ENCODE data around the gene GLYATL1.

DNA sequence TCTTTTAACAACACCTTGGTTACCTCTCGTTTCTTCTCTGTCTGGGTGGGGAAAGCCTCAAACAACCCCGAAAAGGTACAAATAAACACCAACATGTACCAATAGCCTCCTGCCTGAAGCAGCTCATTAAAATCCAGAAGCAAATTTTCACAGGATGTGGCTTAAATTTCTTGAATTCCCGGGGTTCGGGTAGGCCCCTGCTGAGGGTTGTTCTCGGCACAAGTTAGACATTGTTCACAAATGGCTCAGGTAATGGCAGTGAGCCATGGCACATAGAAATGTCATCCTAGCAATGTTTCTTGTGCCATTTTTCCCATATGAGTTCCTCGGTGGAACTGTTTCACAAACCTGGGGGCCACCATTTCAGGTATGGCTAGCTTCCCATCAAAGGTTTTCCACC lies 19.7 kb upstream of the GLYATL1 start:
- TF ChIP-seq POLR2A (IDR thresholded peaks at IDR 0.05) (no peak), CTCF (IDR thresholded peaks at IDR 0.05) (no peak)
